HG02610 (cell line): ENCODE measurements around the gene IPO13.

Source experiments
- ATAC-seq: cut with Tn5 transposase; IDR thresholded peaks from one replicate; pipeline ENCODE4 v1.9.1; 2021; ENCODE audit warnings: mild to moderate bottlenecking, moderate library complexity; ENCODE audit not compliant: unreplicated experiment

The IPO13 gene

GRCh38 chr1:44010935-44011471 lies 64.3 kb downstream of the IPO13 start:
- no peak for ATAC-seq

DNA sequence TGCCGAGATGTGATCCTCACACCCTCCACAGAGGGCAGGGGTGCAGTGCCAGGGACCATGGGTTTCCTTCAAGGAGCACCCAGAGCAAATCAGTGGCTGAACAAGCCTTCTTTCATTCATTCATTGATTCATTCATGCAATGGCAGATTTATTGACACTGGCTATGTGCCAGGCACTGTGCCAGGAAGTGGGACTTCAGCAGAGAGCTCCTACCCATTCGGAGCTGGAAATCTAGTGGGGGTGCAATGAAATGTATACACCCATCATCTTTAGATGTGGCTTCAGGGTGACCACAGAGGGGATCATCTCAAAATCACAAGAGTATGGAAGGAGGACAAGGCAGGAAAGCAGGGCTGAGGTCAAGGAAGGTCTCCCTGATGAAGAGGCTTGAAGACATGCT lies 65.7 kb downstream of the IPO13 start:
- no peak for ATAC-seq

DNA sequence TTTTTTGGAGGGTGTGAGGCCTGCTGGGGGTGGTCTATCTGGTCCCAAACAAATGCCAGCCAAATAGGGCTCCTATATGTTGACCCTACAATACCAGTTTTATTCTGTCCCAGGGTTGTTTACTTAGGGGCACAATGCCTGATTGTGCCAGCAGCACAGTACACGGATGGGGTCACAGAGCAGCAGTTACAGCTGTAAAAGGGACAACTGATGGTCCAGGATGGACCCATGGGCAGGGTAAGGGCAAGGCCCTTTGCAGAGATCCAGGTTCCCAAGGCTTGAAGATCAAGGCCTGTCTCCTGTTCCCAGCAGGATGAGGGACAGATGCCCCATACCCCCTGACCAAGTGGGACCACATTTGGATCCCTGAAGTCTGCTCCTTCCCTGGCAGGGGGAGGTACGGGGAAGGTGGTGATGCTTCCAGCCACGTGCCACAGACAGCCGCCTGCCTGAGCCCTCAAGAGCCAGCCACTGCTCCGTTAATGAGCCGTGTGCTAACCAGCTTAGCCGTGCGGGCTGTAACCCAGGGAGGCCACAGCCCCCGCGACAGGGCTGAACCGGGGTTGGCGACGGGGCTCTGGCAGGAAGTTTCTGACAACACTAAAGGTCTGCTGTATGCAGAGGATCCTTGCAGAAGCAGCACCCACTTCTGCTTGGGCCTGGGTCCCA lies 66.3 kb downstream of the IPO13 start:
- no peak for ATAC-seq

- ATAC-seq = no peak
Observed at GRCh38 chr1:44013949-44014348, 67.2 kb downstream of the IPO13 start.

GRCh38 chr1:44014365-44015104 lies 67.8 kb downstream of the IPO13 start:
- no peak for ATAC-seq

DNA sequence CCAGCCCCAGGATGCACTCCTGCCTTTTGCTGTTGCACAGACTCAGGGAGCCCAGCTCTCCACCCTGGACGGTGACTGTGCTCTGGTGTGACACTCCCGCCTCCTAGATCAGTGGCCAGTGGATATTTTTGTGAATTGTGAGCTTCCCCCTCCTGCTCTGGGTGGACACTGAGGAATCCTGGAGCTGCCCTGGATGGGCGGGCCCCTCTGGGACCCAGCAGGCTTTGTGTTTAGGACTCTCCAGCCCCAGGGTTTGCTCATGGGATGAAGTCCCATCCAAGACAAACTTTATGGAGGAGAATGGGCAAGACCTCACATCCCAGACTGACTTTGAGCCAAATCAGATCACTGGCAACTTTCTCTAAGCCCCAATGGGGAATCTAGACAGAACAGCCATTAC lies 68.5 kb downstream of the IPO13 start:
- ATAC-seq = no peak

DNA sequence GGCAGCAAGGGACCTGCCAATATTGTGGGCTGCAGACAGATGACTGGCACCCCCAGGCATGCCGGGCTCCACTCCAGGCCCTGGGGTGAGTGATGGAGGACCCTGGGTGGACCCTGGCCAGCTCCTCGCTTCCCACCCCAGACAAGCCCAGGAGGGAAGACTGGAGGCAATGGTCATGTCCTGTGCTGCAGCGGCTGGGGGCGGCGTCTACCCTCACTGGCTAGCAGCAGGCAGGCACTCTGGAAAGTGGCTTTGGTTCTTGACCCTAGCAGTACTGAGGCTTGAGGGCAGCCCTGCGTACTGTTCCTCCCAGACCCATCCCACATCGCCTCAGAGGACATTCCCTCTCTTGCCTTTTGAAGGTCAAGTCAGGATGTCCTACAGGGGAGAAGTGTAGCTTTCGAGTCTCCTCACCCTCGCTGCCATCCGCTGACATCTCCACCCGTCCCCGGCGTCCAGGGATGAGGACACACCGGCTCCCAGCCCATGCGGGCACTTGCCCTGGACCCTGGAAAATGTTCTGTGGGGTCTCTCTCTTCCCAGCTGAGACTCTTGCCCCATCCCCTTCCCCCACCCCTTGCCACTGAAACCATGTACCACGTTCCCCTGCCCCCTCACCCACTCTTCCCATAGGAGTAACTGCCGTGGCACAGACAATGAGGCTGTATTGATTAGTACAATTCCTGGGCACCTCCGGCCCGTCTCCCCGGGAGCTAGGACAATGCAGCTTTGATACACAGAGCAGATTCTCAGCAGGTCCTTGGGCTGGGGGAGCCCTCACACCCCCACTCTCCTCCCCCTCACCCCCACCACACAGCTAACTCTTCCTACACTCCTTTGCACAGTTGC lies 69.5 kb downstream of the IPO13 start:
- ATAC-seq = no peak

DNA sequence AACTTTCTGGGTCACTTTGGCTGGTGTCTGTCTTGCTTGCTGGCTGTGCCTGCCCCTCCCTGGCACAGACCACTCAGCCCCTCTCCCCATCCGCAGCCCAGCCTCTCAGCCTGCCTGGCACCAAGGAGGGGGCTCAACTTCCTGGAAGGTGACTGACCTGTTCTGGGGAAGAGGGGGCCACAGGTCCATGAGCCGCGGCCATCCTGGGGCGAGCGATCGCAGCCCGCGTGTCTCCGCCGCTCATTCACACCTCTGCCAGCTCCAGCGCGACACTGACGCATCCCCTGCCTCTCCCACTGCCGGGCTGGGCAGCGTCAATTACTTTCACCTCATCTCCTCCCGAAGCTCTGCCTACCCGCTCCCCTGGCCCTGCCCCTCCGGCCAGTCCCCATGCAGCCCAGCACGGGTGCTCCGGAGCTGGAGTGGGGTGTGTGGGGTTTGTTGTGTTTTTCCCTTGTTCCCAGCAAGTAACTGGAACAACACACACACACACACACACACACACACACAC lies 70.2 kb downstream of the IPO13 start:
- no peak for ATAC-seq
